Activated CD4-positive, alpha-beta T cell treated with anti-CD3 and anti-CD28 coated beads for 36 hours (primary cell): ENCODE measurements around the gene MVB12B. TPM values are rescaled to one million over a fixed set of nuclear protein-coding genes. Genes with fewer than 3 reads are reported as not detected.

Experiments used
- ATAC-seq: fragments of 200-7000 bp; cut with Tn5 transposase; one replicate; pipeline ENCODE4 v1.10.0; 2021; ENCODE audit warnings: mild to moderate bottlenecking, moderate library complexity
- CTCF ChIA-PET: fragments of 350-600 bp; sonication (Branson Sonifier 250); formaldehyde crosslinking; loops from one replicate; lab custom pipeline; 2021; ENCODE audit warnings: antibody characterized with exemption; lab: Charles Lee
- POLR2A ChIA-PET: fragments of 350-600 bp; sonication (Branson Sonifier 250); formaldehyde crosslinking; loops from one replicate; lab custom pipeline; 2021; ENCODE audit warnings: antibody characterized with exemption, inconsistent platforms; lab: Charles Lee
- DNase-seq: peaks from one replicate; pipeline ENCODE4 v3.0.0-alpha.2; 2020
- H3K27ac Mint-ChIP-seq: one replicate; pipeline ENCODE4 v1.8.0; 2021; ENCODE audit warnings: mixed read lengths
- H3K27me3 Mint-ChIP-seq: one replicate; pipeline ENCODE4 v1.8.0; 2021; ENCODE audit warnings: mixed read lengths
- H3K36me3 Mint-ChIP-seq: one replicate; pipeline ENCODE4 v1.8.0; 2021; ENCODE audit warnings: low read depth, mixed read lengths
- H3K4me1 Mint-ChIP-seq: one replicate; pipeline ENCODE4 v1.8.0; 2021; ENCODE audit warnings: mixed read lengths
- H3K4me3 Mint-ChIP-seq: one replicate; pipeline ENCODE4 v1.8.0; 2021; ENCODE audit warnings: mild to moderate bottlenecking, moderate library complexity, mixed read lengths
- H3K9me3 Mint-ChIP-seq: one replicate; pipeline ENCODE4 v1.8.0; 2021; ENCODE audit warnings: low read depth, mixed read lengths
- intact Hi-C, 2 experiments: fragments of 100-400 bp; cut with DNase I in 1 of 2; cut with micrococcal nuclease in 1 of 2; formaldehyde crosslinking; loops; one replicate each; pipeline versions ENCODE4 v1.14.2 to v1.15.1; 2022 to 2024; cut with DNase I, micrococcal nuclease
- total RNA-seq, 2 experiments: library from RNA; stranded (reverse); gene quantifications; one replicate each; pipeline ENCODE4 v1.2.3, GENCODE V29; 2021

The MVB12B gene
- total RNA-seq, 2 experiments from 2014 or later: 3.0 TPM

GRCh38 chr9:126488881-126489404 is 162.3 kb downstream of the MVB12B start:
- H3K27ac Mint-ChIP-seq: no peak overlapping the region
- H3K27me3 Mint-ChIP-seq: no peaks in the 10 kb centered on the region
- DNase-seq (no peak), ATAC-seq (no peak)
- H3K9me3 Mint-ChIP-seq: no peaks in the 10 kb centered on the region
- no peak overlapping the region for H3K4me3 Mint-ChIP-seq
- CTCF ChIA-PET: no interaction called here
- intact Hi-C loops: no loop called here
- H3K36me3 Mint-ChIP-seq: no peaks in the 10 kb centered on the region
- POLR2A ChIA-PET: no interaction called here
- peaks cover 13% of the 10 kb centered on the region for H3K4me1 Mint-ChIP-seq

- no peak overlapping the region for H3K27ac Mint-ChIP-seq
These were observed 163.1 kb downstream of the MVB12B start for GRCh38 chr9:126489581-126490213.

GRCh38 chr9:126490214-126490631 is 163.6 kb downstream of the MVB12B start:
- no peak overlapping the region for H3K4me3 Mint-ChIP-seq
- ATAC-seq: no peak
- H3K9me3 Mint-ChIP-seq: no peaks in the 10 kb centered on the region
- no peak overlapping the region for H3K27ac Mint-ChIP-seq
- H3K4me1 Mint-ChIP-seq: peaks cover 10% of the 10 kb centered on the region
- ChIA-PET CTCF (interaction anchor here (0.8 to 4.0 kb wide), 24 partner anchors 9 to 1082 kb away, joined by 3 to 32 read pairs (median 4); no protein-coding TSS in a partner anchor), POLR2A (no interaction called here)
- DNase-seq: peak; percentile 19
- intact Hi-C loops: loop anchor here (2.0 to 10.0 kb wide), 7 partner anchors 78 to 1085 kb away; no protein-coding TSS in a partner anchor
- no peaks in the 10 kb centered on the region for H3K27me3 Mint-ChIP-seq
- no peaks in the 10 kb centered on the region for H3K36me3 Mint-ChIP-seq

More at GRCh38 chr9:126489581-126490213, 163.1 kb downstream of the MVB12B start:
- no peaks in the 10 kb centered on the region for H3K9me3 Mint-ChIP-seq
- H3K4me1 Mint-ChIP-seq: peaks cover 10% of the 10 kb centered on the region
- POLR2A ChIA-PET: no interaction called here
- H3K36me3 Mint-ChIP-seq: no peaks in the 10 kb centered on the region
- intact Hi-C loops: loop anchor here (2.0 to 10.0 kb wide), 7 partner anchors 77 to 1085 kb away; no protein-coding TSS in a partner anchor
- no peaks in the 10 kb centered on the region for H3K27me3 Mint-ChIP-seq
- no peak for DNase-seq
- no peak overlapping the region for H3K4me3 Mint-ChIP-seq
- CTCF ChIA-PET: interaction anchor here (3.7 to 4.0 kb wide), 2 partner anchors 8 to 17 kb away, joined by 26 to 32 read pairs; no protein-coding TSS in a partner anchor
- no peak for ATAC-seq

- DNase-seq (peak; percentile 69), ATAC-seq (peak; percentile 39)
- intact Hi-C loops: loop anchor here (1.0 to 10.0 kb wide), 11 partner anchors 79 to 1086 kb away; no protein-coding TSS in a partner anchor
- H3K4me1 Mint-ChIP-seq: peaks cover 10% of the 10 kb centered on the region
- no peaks in the 10 kb centered on the region for H3K36me3 Mint-ChIP-seq
- H3K4me3 Mint-ChIP-seq: no peak overlapping the region
- CTCF ChIA-PET: interaction anchor here (0.6 to 4.0 kb wide), 46 partner anchors 8 to 1083 kb away, joined by 3 to 32 read pairs (median 4); no protein-coding TSS in a partner anchor
- POLR2A ChIA-PET: no interaction called here
- H3K9me3 Mint-ChIP-seq: no peaks in the 10 kb centered on the region
- no peak overlapping the region for H3K27ac Mint-ChIP-seq
- H3K27me3 Mint-ChIP-seq: no peaks in the 10 kb centered on the region
These were observed 164.4 kb downstream of the MVB12B start for GRCh38 chr9:126490871-126491567.

GRCh38 chr9:126491568-126491879 is 164.9 kb downstream of the MVB12B start:
- ChIA-PET POLR2A (no interaction called here), CTCF (interaction anchor here (0.7 to 4.0 kb wide), 37 partner anchors 10 to 1084 kb away, joined by 3 to 32 read pairs (median 4); no protein-coding TSS in a partner anchor)
- Mint-ChIP-seq H3K4me1 (peaks cover 10% of the 10 kb centered on the region), H3K27me3 (no peaks in the 10 kb centered on the region), H3K36me3 (no peaks in the 10 kb centered on the region), H3K27ac (no peak overlapping the region), H3K4me3 (no peak overlapping the region), H3K9me3 (no peaks in the 10 kb centered on the region)
- no peak for ATAC-seq
- intact Hi-C loops: loop anchor here (1.0 to 10.0 kb wide), 11 partner anchors 79 to 1087 kb away; no protein-coding TSS in a partner anchor
- DNase-seq: no peak

GRCh38 chr9:126491949-126492348 is 165.3 kb downstream of the MVB12B start:
- DNase-seq: no peak
- H3K27me3 Mint-ChIP-seq: no peaks in the 10 kb centered on the region
- ChIA-PET POLR2A (no interaction called here), CTCF (interaction anchor here (0.7 to 4.0 kb wide), 28 partner anchors 10 to 1084 kb away, joined by 3 to 32 read pairs (median 4); no protein-coding TSS in a partner anchor)
- no peak for ATAC-seq
- intact Hi-C loops: loop anchor here (1.0 to 10.0 kb wide), 11 partner anchors 80 to 1087 kb away; no protein-coding TSS in a partner anchor
- H3K36me3 Mint-ChIP-seq: no peaks in the 10 kb centered on the region
- H3K9me3 Mint-ChIP-seq: no peaks in the 10 kb centered on the region
- H3K27ac Mint-ChIP-seq: no peak overlapping the region
- H3K4me3 Mint-ChIP-seq: no peak overlapping the region
- H3K4me1 Mint-ChIP-seq: peaks cover 10% of the 10 kb centered on the region

- Mint-ChIP-seq H3K9me3 (no peaks in the 10 kb centered on the region), H3K36me3 (no peaks in the 10 kb centered on the region), H3K4me1 (peaks cover 10% of the 10 kb centered on the region), H3K27ac (no peak overlapping the region), H3K27me3 (no peaks in the 10 kb centered on the region), H3K4me3 (no peak overlapping the region)
- intact Hi-C loops: loop anchor here (5.0 to 10.0 kb wide), 3 partner anchors 82 to 1089 kb away; no protein-coding TSS in a partner anchor
- CTCF ChIA-PET: interaction anchor here (0.6 to 2.3 kb wide), 2 partner anchors 96 to 1086 kb away, joined by 3 to 9 read pairs; no protein-coding TSS in a partner anchor
- POLR2A ChIA-PET: no interaction called here
- ATAC-seq (no peak), DNase-seq (no peak)
These were observed 167.6 kb downstream of the MVB12B start for GRCh38 chr9:126494264-126494663.

GRCh38 chr9:126494746-126495145 is 168.1 kb downstream of the MVB12B start:
- intact Hi-C loops: loop anchor here (5.0 to 10.0 kb wide), 3 partner anchors 82 to 1090 kb away; no protein-coding TSS in a partner anchor
- DNase-seq (no peak), ATAC-seq (no peak)
- Mint-ChIP-seq H3K27ac (no peak overlapping the region), H3K27me3 (no peaks in the 10 kb centered on the region), H3K4me3 (no peak overlapping the region), H3K36me3 (no peaks in the 10 kb centered on the region), H3K9me3 (no peaks in the 10 kb centered on the region), H3K4me1 (peaks cover 12% of the 10 kb centered on the region)
- ChIA-PET CTCF (interaction anchor here (2.3 kb wide), 1 partner anchor 96 kb away, joined by 9 read pairs; no protein-coding TSS in a partner anchor), POLR2A (no interaction called here)

- ChIA-PET POLR2A (no interaction called here), CTCF (interaction anchor here (0.7 kb wide), 1 partner anchor 76 kb away, joined by 3 read pairs; no protein-coding TSS in a partner anchor)
- DNase-seq (no peak), ATAC-seq (no peak)
- Mint-ChIP-seq H3K9me3 (no peaks in the 10 kb centered on the region), H3K27ac (no peak overlapping the region), H3K4me3 (no peak overlapping the region), H3K4me1 (peaks cover 7% of the 10 kb centered on the region), H3K36me3 (no peaks in the 10 kb centered on the region), H3K27me3 (peaks cover 6% of the 10 kb centered on the region)
- intact Hi-C loops: loop anchor here in 1 of 2 experiments (10.0 kb wide), 1 partner anchor 1091 kb away; no protein-coding TSS in a partner anchor
These were observed 169.0 kb downstream of the MVB12B start for GRCh38 chr9:126495411-126496180.

- Mint-ChIP-seq H3K9me3 (no peaks in the 10 kb centered on the region), H3K4me1 (peaks cover 6% of the 10 kb centered on the region)
These were observed 169.6 kb downstream of the MVB12B start for GRCh38 chr9:126496181-126496576.

More at GRCh38 chr9:126496181-126496576, 169.6 kb downstream of the MVB12B start:
- Mint-ChIP-seq H3K27me3 (peaks cover 8% of the 10 kb centered on the region), H3K4me3 (no peak overlapping the region), H3K27ac (no peak overlapping the region), H3K36me3 (no peaks in the 10 kb centered on the region)
- CTCF ChIA-PET: no interaction called here
- intact Hi-C loops: loop anchor here in 1 of 2 experiments (10.0 kb wide), 1 partner anchor 1091 kb away; no protein-coding TSS in a partner anchor
- ATAC-seq: no peak
- no peak for DNase-seq
- POLR2A ChIA-PET: no interaction called here
